Prostate gland (tissue), 2 donors: ENCODE results near the gene RTEL1.

Source experiments
- POLR2A ChIP-seq: fragments of 450-650 bp; IDR thresholded peaks from one replicate; pipeline ENCODE4 v1.6.1; 2016; ENCODE audit warnings: antibody characterized with exemption, mild to moderate bottlenecking
- POLR2AphosphoS5 ChIP-seq: sonication (generic); formaldehyde crosslinking; IDR thresholded peaks from one replicate; pipeline ENCODE4 v1.6.1; 2017; ENCODE audit warnings: antibody characterized with exemption
- TF ChIP-seq, protein P1 (sequence below), 4 experiments: fragments of 200-600 bp in 2 of 4; fragments of 450-650 bp in 2 of 4; sonication (generic) in 2 of 4; IDR thresholded peaks; 1 replicate in 3 of 4; 2 replicates in 1 of 4; pipeline ENCODE4 v1.5.1; 2016 to 2019; ENCODE audit warnings: antibody characterized with exemption in 4 of 4, mild to moderate bottlenecking in 2 of 4, moderate library complexity in 2 of 4

DNA sequence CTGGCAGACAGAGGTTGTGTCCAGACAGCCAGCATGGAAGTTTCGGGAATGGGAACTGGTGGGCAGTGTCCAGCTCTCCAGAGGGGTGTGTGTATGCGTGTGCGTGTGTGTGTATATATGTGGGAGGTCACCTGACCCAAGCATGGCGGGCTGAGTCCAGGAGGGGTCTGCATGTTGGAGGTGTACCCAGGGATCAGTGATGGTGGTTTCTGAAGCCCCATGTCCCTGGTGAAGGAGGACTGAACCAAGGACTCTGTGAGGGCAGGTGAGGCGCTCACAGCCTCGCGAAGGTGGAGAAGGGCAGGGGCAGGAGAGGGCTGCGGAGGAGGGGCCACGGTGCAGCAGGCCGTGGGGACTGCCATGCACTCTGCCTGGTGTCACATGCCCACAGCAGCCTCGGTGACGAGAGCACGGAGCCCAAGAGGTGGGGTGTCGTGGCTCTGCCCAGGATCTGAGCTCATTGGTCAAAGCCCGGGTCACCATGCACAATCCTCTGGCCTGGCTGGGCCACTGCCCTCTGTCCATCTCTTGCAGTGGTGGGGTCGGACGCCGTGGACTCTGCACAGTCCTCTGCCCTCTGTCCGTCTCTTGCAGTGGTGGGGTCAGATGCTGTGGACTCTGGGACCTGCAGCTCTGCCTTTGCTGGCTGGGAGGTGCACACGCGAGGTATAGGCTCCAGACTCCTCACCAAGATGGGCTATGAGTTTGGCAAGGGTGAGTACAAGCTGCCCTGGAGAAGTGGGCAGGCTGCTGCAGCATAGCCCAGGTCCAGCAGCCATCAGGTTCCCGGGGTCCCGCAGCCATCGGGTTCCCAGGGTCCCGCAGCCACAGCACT is 76.2 kb downstream of the RTEL1 start:
- TF ChIP-seq POLR2AphosphoS5 (no peak), POLR2A (no peak)
- TF ChIP-seq, protein P1, sequence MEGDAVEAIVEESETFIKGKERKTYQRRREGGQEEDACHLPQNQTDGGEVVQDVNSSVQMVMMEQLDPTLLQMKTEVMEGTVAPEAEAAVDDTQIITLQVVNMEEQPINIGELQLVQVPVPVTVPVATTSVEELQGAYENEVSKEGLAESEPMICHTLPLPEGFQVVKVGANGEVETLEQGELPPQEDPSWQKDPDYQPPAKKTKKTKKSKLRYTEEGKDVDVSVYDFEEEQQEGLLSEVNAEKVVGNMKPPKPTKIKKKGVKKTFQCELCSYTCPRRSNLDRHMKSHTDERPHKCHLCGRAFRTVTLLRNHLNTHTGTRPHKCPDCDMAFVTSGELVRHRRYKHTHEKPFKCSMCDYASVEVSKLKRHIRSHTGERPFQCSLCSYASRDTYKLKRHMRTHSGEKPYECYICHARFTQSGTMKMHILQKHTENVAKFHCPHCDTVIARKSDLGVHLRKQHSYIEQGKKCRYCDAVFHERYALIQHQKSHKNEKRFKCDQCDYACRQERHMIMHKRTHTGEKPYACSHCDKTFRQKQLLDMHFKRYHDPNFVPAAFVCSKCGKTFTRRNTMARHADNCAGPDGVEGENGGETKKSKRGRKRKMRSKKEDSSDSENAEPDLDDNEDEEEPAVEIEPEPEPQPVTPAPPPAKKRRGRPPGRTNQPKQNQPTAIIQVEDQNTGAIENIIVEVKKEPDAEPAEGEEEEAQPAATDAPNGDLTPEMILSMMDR (IDR thresholded peaks at IDR 0.05): no peak
